Omental fat pad (tissue), 4 donors: ENCODE data around the gene CUX1. TPM values are rescaled to one million over a fixed set of nuclear protein-coding genes. Genes with fewer than 3 reads are reported as not detected.

Experiments
- ATAC-seq: fragments of 150-250 bp; one replicate; pipeline ENCODE4 v1.9.1; 2016; ENCODE audit warnings: mild to moderate bottlenecking, moderate library complexity; ENCODE audit not compliant: low FRiP score
- DNase-seq: peaks from one replicate; pipeline ENCODE4 v3.0.0-alpha.2; 2019; ENCODE audit warnings: low spot score
- total RNA-seq, 4 donors: library from RNA; depleted of rRNA; stranded (reverse); fragments of >200 nt; gene quantifications; one replicate each; pipeline ENCODE4 v1.1.0, GENCODE V29; 2016
- TF ChIP-seq, protein P1 (sequence below), 3 donors: fragments of 450-650 bp; IDR thresholded peaks; one replicate each; pipeline ENCODE4 v1.5.1; 2016 to 2017; ENCODE audit warnings: antibody characterized with exemption in 3 of 3, mild to moderate bottlenecking in 3 of 3, moderate library complexity in 2 of 3

Gene CUX1
- total RNA-seq, 4 donors from 2014 or later, result 67.6 to 141 (median 75.7) TPM

DNA sequence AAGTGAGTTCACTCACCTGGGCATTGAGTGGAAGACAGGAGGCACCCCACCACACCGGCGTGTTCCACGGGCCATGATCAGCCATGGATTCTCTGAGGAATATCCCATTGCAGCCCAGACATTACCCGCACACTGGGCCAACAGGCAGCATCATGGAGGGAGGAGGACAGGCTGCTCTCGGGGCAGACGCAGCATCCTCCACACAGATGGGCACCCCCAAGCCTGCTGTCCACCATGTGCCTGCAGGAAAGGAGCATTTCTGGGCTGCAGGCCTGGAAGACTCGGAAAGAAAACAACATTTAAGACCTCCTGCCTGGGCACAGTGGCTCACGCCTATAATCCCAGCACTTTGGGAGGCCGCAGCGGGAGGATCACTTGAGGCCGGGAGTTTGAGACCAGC is 398.3 kb downstream of the CUX1 start:
- no peak for DNase-seq
- TF ChIP-seq, protein P1, sequence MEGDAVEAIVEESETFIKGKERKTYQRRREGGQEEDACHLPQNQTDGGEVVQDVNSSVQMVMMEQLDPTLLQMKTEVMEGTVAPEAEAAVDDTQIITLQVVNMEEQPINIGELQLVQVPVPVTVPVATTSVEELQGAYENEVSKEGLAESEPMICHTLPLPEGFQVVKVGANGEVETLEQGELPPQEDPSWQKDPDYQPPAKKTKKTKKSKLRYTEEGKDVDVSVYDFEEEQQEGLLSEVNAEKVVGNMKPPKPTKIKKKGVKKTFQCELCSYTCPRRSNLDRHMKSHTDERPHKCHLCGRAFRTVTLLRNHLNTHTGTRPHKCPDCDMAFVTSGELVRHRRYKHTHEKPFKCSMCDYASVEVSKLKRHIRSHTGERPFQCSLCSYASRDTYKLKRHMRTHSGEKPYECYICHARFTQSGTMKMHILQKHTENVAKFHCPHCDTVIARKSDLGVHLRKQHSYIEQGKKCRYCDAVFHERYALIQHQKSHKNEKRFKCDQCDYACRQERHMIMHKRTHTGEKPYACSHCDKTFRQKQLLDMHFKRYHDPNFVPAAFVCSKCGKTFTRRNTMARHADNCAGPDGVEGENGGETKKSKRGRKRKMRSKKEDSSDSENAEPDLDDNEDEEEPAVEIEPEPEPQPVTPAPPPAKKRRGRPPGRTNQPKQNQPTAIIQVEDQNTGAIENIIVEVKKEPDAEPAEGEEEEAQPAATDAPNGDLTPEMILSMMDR (IDR thresholded peaks at IDR 0.05), result no peak
- no peak for ATAC-seq

DNA sequence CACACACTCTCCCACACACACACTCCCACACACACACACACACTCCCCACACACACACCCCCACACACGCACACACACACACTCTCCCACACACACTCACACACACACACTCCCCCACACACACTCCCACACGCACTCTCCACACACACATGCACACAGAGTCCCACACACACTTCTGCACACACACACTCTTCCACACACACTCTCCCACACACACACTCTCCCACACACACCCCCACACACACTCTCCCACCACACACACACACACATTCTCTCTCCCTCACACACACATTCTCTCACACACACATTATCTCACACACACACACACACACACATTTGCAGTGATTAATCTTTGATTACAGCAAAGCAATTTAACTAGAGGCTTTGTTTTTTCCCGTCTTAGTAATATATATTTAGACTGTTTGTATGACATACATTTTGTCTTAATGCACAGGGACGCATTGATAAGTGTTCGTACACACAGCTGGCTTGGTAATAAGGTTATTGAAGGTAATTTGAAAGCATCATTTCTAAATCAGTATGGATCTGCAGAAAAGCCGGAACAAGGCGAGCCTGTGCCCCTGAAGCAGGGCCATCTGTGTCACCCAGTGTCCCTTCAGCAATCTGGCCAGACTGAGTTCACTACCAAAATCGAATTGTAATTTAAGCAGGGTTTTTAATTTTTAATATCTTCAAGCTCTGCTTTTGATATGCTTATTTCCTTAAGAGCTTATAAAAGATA is 399.3 kb downstream of the CUX1 start:
- TF ChIP-seq, protein P1 (IDR thresholded peaks at IDR 0.05), result no peak
- DNase-seq (no peak), ATAC-seq (no peak)

DNA sequence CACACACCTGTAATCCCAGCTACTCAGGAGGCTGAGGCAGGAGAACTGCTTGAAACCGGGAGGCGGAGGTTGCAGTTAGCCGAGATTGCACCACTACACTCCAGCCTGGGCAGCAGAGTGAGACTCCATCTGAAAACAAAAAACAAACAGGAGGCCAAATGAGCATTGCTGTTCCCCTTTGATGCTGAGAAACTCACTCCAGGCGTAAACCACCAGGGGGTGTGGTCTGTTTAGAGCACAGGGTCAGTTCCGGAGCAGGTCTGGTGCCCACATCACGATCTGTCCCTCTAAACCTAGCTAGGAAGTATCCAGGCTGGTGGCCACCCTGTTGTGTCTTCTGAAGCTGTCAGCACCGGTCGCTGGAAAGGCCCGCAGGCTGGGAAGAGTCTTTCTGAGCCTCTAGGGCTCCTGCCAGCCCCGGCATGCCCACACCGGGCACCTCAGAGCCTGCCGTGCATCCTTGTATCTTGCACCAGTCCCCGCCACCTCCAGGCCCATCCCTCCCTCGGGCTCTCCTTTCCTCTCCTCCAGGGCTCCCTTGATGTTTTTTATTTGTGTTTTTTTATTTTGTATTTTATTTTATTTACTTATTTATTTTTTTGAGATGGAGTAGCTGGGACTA is 402.9 kb downstream of the CUX1 start:
- TF ChIP-seq, protein P1 (IDR thresholded peaks at IDR 0.05), result no peak
- DNase-seq, result no peak
- ATAC-seq, result no peak

DNA sequence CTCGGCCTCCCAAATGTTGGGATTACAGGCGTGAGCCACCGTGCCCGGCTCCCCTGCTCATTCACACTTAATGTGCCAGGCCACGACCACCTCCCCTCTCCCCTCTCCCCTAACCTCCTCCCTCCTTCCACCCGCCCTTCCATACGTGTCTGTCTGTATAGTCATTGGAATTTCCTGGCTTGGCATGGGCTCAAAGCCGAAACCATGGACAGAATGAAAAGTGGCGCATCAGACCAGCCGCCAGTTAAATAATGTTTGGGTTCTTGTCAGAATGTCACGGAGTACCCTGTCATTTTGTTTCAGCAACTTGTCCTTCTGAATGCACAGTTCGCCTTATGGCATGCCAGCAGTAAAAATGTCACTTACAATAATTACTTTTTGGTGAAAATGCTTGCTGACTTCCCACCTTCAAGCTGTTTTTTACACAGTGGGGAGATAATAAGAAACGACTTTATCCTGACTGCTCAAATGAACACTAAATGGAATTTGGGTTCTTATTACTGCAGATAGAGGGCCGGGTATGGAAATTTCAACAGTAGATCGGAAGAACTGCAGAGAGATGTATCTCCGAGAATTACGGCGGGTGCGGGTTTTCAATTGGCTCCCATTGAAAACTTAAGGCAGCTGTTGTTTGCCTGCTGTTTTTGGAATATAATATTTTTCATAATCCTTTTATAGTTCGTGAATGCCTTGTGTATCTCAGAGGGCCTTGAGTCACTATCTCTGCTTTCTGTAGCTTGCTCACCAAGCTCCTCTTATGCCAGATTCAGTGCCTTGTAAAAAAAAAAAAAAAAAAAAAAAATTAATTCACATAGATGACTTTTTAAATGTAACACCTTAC is 403.8 kb downstream of the CUX1 start:
- no peak for ATAC-seq
- TF ChIP-seq, protein P1 (IDR thresholded peaks at IDR 0.05), result no peak
- no peak for DNase-seq

DNA sequence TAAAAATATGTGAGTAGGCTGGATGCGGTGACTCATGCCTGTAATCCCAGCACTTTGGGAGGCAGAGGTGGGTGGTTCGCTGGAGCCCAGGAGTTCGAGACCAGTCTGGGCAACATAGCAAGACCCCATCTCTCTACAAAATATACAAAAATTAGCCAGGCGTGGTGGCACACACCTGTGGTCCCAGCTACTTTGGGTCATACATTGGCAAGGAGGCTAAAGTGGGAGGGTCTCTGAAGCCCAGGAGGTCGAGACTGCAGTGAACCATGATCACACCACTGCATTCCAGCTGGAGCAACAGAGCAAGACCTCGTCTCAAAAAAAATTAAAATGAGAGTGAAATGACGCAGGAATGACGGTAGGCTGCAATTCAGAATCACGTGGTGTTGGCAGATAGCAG is 404.5 kb downstream of the CUX1 start:
- no peak for DNase-seq
- ATAC-seq, result no peak
- TF ChIP-seq, protein P1 (IDR thresholded peaks at IDR 0.05), result no peak

DNA sequence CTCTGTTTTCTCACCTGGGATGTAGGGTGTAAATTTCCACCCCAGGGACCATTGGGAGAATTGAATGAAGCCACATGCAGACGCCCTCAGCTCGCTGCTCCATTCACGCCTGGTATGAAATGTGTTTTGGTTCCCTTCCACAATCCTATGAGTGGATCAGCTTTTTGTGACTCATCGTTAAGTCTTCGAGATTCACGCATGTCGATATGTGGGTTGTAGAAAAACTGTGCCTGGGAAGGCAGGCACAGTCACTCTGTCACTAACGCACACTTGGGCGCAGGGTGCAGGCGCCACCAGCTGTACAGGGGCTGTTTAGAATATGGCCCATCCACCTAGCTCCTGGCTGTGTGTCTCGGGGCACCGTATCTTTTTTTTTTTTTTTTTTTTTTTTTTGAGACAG is 405.0 kb downstream of the CUX1 start:
- ATAC-seq, result no peak
- no peak for DNase-seq
- TF ChIP-seq, protein P1 (IDR thresholded peaks at IDR 0.05), result no peak
